ENCODE measurements around the gene PCMT1. TPM values are rescaled to one million over a fixed set of nuclear protein-coding genes. Genes with fewer than 3 reads are reported as not detected.

Gene PCMT1
- total RNA-seq: 98.0 and 101 TPM in 2 replicates

DNA sequence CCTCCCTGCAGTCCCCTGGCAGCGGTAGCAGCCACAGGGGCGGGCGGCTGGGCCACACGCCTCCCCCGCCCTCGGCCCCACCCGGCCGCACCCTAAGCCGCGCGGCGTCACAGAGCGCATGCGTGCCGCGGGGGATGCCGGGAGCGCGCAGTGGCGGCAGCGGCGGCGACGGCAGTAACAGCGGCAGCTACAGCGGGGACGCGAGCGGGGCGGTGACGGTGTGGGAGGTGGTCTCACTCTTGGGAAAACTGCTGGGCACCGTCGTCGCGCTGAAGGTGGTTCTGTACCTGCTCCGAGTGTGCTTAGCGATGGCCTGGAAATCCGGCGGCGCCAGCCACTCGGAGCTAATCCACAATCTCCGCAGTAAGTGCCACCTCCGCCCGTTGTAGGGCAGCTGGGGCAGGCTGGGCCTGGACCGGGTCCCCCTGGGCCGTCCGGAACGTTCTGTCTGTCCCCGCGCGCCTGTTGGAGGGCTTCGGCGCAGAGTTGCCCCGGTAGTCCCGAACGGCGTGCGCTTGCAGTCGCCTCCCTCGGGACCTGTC lies at the start of gene PCMT1:
Gene PCMT1, plus strand, starts transcription at position 148 of the 542 bp plus-strand sequence. Its CDS starts 161 bp downstream, at position 309.
- intact Hi-C loops (cut with micrococcal nuclease): loop anchor here (1.0 to 10.0 kb wide), 4 partner anchors 184 to 1645 kb away; partner anchors contain the start of genes MTHFD1L and ZBTB2
- peaks cover 30% of the 10 kb centered on the region for H3K4me1 Mint-ChIP-seq
- H3K9me3 Mint-ChIP-seq: no peaks in the 10 kb centered on the region
- peak; percentile 99 for DNase-seq
- peak within 1 kb of the TSS; percentile 91 for H3K4me3 Mint-ChIP-seq
- H3K27ac Mint-ChIP-seq: peak within 1 kb of the TSS; percentile 93
- no peaks in the 10 kb centered on the region for H3K27me3 Mint-ChIP-seq
- H3K36me3 Mint-ChIP-seq (ENCODE audit: low read depth): peaks cover 13% of the 10 kb centered on the region

DNA sequence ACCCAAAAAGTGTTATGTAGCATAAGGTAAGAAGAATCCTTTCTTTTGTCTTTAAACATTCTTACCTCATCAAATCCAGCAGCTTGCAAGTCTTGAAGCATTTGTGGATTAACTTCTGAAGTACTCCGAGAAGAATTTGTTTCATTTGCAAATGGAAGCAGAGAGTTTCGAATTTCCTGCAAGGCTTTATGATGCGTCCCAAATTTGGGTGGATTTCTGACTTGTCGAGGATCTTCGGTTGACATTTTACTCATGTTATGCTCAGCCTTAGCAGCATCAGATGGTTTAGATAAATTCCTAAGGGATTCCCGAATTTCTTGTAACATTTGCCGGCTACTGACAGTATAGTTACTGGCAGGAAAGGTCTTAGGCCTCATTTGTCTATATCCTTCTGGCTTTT lies 47.8 kb upstream of the PCMT1 start:
- intact Hi-C loops (cut with micrococcal nuclease): no loop called here
- H3K36me3 Mint-ChIP-seq (ENCODE audit: low read depth): peaks cover 23% of the 10 kb centered on the region
- H3K27ac Mint-ChIP-seq: no peak overlapping the region
- H3K27me3 Mint-ChIP-seq: no peaks in the 10 kb centered on the region
- no peaks in the 10 kb centered on the region for H3K9me3 Mint-ChIP-seq
- H3K4me1 Mint-ChIP-seq: peaks cover 19% of the 10 kb centered on the region
- DNase-seq: no peak
- no peak overlapping the region for H3K4me3 Mint-ChIP-seq

DNA sequence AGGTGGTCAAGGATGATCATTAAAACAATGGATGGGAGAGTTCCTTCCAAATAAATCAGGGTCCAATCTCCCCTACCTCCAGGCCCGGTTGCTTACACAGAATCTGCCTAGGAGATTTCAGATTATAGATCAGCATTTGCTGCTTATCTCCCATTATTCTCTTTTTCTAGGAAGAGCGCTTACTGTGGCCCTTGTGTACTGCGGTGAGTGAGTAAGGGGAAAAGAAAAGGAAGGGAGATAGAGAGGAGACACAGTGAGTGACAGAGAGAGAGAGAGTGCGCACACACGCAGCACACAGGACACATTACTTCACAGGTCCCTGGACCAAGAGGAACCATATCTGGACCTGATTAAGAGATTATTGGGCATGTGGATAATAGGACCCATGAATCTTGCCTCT lies 37.8 kb upstream of the PCMT1 start:
- Mint-ChIP-seq H3K27ac (no peak overlapping the region), H3K4me1 (peaks cover 43% of the 10 kb centered on the region), H3K36me3 (ENCODE audit: low read depth) (peaks cover 15% of the 10 kb centered on the region), H3K4me3 (no peak overlapping the region), H3K9me3 (no peaks in the 10 kb centered on the region), H3K27me3 (no peaks in the 10 kb centered on the region)
- intact Hi-C loops (cut with micrococcal nuclease): loop anchor here (10.0 kb wide), 1 partner anchor 293 kb away; no protein-coding TSS in a partner anchor
- no peak for DNase-seq

DNA sequence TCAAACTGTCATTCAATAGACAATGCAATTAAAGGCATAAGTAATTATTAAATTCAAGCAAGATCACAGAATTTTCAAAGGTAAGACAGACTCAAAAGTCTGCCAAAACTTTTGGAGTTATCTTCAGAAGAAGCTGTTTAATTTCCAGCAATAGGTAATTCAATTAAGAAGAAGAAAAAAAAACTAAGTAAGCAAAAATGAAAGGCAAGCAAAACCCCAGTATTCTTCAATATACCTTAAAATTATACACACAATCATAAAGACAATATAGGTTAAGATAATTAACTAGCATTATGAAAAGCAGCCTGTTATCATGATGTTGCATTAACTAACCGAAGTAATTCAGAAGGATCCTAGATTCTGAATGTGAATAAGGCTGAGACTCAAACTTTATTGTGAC lies 35.1 kb upstream of the PCMT1 start:
- Mint-ChIP-seq H3K36me3 (ENCODE audit: low read depth) (peaks cover 20% of the 10 kb centered on the region), H3K27me3 (no peaks in the 10 kb centered on the region), H3K4me3 (no peak overlapping the region), H3K4me1 (peaks cover 43% of the 10 kb centered on the region), H3K27ac (no peak overlapping the region), H3K9me3 (no peaks in the 10 kb centered on the region)
- DNase-seq: no peak
- intact Hi-C loops (cut with micrococcal nuclease): loop anchor here (10.0 kb wide), 1 partner anchor 290 kb away; no protein-coding TSS in a partner anchor

DNA sequence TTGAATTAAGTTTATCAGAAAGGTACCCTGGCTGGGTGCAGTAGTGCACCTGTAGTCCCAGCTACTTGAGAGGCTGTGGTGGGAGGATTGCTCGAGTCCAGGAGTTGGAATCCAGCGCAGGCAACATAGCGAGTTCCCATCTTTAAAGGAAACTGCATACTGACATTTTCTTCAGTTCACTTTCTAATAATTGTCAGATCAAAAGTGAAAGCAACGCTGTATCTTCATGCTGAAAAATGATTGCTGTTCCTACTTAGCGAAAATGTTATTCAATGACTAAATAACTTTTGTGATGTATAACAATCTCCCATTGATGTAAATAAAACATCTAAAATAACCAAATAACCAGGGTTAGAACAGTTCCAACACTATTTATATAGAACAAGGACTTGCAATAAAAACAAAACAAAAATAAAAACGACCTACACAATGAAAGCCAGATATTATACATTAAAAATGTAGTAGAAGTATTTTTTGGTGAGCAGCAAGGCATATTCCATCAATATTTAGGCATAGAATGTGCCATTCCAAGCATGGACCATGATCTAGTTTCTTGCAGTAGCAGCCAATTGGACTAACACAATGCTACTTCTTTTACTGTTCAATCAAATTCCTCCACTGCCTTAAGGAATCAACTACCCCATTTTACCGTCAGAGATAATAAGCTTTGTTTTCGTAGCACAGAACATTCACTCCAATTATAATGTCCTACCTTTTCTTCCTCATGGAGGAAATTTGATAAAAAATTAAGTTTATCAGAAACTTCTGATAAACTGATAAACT lies 33.2 kb upstream of the PCMT1 start:
- Mint-ChIP-seq H3K9me3 (no peaks in the 10 kb centered on the region), H3K4me3 (peak overlapping the region; percentile 98), H3K27me3 (no peaks in the 10 kb centered on the region), H3K4me1 (peaks cover 35% of the 10 kb centered on the region), H3K27ac (peak overlapping the region; percentile 84), H3K36me3 (ENCODE audit: low read depth) (peaks cover 23% of the 10 kb centered on the region)
- no peak for DNase-seq
- intact Hi-C loops (cut with micrococcal nuclease): loop anchor here (10.0 kb wide), 1 partner anchor 288 kb away; no protein-coding TSS in a partner anchor

DNA sequence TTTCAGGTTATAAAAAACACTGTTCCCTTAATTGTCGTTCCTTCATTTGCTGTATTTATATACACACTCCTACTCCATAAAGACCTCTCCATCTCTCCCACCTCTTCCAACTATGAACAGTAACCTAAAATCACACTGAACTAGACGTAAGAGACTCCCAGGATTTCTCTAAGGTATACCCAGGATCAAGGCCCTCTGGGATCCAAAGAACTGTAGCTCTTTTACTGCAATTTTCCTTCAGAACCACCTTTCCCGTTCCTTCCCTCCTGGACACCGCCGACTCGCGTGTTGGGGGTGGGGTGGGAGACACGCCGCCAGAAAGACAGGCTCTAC lies 32.3 kb upstream of the PCMT1 start:
- intact Hi-C loops (cut with micrococcal nuclease): loop anchor here (1.0 to 10.0 kb wide), 2 partner anchors 151 to 288 kb away; partner anchors contain the start of gene GINM1
- DNase-seq: no peak
- Mint-ChIP-seq H3K4me1 (peaks cover 32% of the 10 kb centered on the region), H3K27ac (peak overlapping the region; percentile 98), H3K9me3 (no peaks in the 10 kb centered on the region), H3K36me3 (ENCODE audit: low read depth) (peaks cover 21% of the 10 kb centered on the region), H3K27me3 (no peaks in the 10 kb centered on the region), H3K4me3 (peak overlapping the region; percentile 98)

DNA sequence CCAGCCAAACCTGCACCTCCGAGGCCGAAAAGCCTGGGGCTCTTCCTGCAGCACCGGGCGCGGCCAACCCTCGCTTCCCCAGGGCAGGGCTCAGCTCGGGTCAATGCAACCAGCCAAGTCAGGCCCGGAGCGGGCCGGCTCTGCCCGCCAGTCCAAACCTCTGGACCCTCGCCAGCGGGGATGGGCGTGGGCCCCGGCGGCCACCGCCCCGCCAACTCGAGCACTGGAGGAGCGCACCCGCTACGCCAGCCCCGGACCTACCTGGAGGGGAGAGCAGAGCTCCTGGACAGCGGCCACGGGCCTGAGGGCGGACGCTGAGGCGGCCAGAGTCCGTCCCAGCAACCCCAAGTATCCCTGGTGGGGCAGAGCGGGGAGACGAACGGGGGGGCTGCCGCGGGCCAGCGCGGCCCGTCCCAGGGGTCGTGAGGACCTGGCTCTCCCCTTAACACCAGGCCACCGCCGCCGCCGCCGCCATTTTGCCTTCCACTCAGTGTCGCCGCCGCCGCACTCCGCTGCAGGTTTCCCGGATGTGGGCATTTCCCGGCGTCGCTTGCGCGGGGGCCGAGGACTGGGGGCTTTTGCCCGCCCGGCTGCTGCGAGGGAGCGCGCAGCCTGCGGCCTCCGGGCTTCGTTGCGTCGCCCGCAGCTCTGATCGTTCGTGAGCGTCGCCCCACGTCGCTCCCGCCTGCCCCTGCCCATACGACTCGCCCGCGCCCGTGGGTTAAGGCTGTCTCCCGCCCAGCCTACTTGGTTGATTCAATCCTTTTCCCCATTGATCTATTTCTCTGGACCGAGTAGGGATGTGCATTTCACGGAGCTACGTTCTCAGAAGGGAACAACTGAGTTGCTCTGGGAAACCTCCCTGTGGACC lies 31.7 kb upstream of the PCMT1 start, which contains the start of gene LATS1:
Gene LATS1, minus strand, starts transcription at position 514 of the 871 bp plus-strand sequence. CDS start 15,975 bp downstream, outside the sequence.
- intact Hi-C loops (cut with micrococcal nuclease): loop anchor here (1.0 to 10.0 kb wide), 6 partner anchors 28 to 287 kb away; partner anchors contain the start of genes GINM1, KATNA1, NUP43 and PPIL4
- peak within 1 kb of the TSS; percentile 98 for H3K4me3 Mint-ChIP-seq
- H3K27ac Mint-ChIP-seq: peak within 1 kb of the TSS; percentile 98
- H3K36me3 Mint-ChIP-seq (ENCODE audit: low read depth): peaks cover 21% of the 10 kb centered on the region
- no peaks in the 10 kb centered on the region for H3K27me3 Mint-ChIP-seq
- H3K4me1 Mint-ChIP-seq: peaks cover 32% of the 10 kb centered on the region
- DNase-seq: peak; percentile 98
- H3K9me3 Mint-ChIP-seq: no peaks in the 10 kb centered on the region

DNA sequence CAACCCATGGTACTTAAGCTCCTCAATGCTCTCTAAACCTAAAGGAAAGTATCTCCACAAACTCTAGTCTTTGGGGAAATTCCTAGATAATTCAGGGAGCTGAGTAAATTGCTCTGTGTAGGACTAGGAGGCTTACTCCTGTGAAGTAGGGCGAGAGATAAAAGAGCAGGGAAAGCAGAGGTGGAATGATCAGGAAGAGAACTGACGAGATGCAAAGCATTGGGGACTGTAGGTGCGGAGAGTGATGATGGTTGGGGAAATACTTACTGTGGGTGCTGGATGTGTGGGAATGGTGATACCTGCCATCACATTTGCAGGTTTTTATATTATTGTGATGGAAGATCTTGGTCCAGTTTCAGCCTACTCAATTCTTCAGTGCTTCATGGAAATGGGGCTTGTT lies 30.0 kb upstream of the PCMT1 start:
- Mint-ChIP-seq H3K36me3 (ENCODE audit: low read depth) (peaks cover 22% of the 10 kb centered on the region), H3K9me3 (no peaks in the 10 kb centered on the region), H3K27me3 (no peaks in the 10 kb centered on the region), H3K4me1 (peaks cover 31% of the 10 kb centered on the region), H3K27ac (peak overlapping the region; percentile 9), H3K4me3 (peak overlapping the region; percentile 32)
- no peak for DNase-seq
- intact Hi-C loops (cut with micrococcal nuclease): loop anchor here (2.0 to 10.0 kb wide), 3 partner anchors 33 to 285 kb away; partner anchors contain the start of gene KATNA1

DNA sequence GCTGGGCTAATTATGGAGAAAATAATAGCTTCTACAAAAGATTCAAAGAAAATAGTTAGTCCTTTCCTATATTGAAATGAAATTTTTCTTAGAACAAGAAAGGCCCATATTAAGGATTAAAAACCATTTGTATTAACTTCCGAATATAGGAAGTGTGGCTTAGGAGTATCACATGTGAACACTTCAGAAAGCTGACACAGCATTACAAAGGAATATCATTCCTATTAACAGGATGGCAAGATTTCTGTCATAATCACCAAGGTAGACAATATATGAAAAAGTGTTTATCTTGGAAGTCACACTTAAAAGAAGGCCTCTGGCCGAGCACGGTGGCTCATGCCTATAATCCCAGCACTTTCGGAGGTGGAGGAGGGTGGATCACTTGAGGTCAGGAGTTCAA lies 26.3 kb upstream of the PCMT1 start:
- Mint-ChIP-seq H3K9me3 (no peaks in the 10 kb centered on the region), H3K27me3 (no peaks in the 10 kb centered on the region), H3K36me3 (ENCODE audit: low read depth) (peaks cover 30% of the 10 kb centered on the region), H3K27ac (no peak overlapping the region), H3K4me1 (peaks cover 18% of the 10 kb centered on the region), H3K4me3 (no peak overlapping the region)
- no peak for DNase-seq
- intact Hi-C loops (cut with micrococcal nuclease): loop anchor here (10.0 kb wide), 2 partner anchors 72 to 112 kb away; no protein-coding TSS in a partner anchor

DNA sequence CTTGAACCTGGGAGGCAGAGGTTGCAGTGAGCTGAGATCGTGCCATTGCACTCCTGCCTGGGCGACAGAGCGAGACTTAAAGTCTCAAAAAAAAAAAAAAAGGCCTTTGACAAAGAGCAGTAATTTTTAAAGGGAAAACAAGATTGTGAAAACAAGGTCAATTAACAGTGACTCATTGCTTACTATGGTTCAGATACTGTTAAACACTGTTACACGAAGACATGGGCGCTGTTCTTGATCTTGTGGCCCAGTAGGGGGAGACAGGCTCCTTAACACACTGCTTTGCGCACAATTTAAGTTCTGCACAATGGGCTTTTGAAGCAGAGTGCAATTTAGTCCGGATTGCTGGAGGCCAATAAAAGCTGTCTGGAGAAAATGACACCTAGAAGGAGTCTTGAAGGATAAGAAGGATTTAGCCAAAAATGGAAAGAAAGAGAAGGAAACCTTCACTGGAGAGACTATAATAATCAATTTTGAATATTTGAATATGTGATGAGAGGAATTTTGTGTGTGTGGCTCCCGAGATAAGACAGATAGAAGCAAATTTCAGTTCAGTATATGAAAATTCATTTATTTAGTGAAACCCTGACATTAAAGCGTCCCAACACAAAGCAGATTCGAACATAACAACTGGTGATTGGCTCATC lies 25.6 kb upstream of the PCMT1 start:
- intact Hi-C loops (cut with micrococcal nuclease): loop anchor here (2.0 to 10.0 kb wide), 3 partner anchors 71 to 201 kb away; no protein-coding TSS in a partner anchor
- H3K9me3 Mint-ChIP-seq: no peaks in the 10 kb centered on the region

DNA sequence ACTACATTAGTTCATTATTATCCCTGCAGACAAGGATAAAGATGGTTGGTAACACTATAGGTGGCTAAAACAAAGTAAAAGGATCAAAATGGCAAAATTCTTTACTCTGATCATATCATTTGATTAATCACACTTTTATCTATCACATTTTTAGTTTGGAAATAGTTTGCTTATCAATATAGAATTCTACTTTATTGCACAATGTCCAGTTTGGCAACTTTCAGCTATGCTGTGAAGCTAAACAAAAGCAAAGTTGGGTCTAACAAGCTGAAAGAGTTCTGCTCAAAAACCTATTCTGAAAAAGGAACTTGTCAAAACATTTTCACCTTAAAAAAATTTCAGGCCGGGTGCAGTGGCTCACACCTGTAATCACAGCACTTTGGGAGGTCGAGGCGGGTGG lies 23.8 kb upstream of the PCMT1 start:
- intact Hi-C loops (cut with micrococcal nuclease): loop anchor here (2.0 to 10.0 kb wide), 3 partner anchors 69 to 199 kb away; no protein-coding TSS in a partner anchor
- Mint-ChIP-seq H3K4me1 (peaks cover 20% of the 10 kb centered on the region), H3K27ac (no peak overlapping the region), H3K9me3 (no peaks in the 10 kb centered on the region), H3K27me3 (no peaks in the 10 kb centered on the region), H3K36me3 (ENCODE audit: low read depth) (peaks cover 32% of the 10 kb centered on the region), H3K4me3 (no peak overlapping the region)
- DNase-seq: no peak

More for the DNA sequence above, 25.6 kb upstream of the PCMT1 start:
- Mint-ChIP-seq H3K4me3 (no peak overlapping the region), H3K36me3 (ENCODE audit: low read depth) (peaks cover 32% of the 10 kb centered on the region), H3K27ac (no peak overlapping the region), H3K27me3 (no peaks in the 10 kb centered on the region), H3K4me1 (peaks cover 21% of the 10 kb centered on the region)
- peak; percentile 85 for DNase-seq

DNA sequence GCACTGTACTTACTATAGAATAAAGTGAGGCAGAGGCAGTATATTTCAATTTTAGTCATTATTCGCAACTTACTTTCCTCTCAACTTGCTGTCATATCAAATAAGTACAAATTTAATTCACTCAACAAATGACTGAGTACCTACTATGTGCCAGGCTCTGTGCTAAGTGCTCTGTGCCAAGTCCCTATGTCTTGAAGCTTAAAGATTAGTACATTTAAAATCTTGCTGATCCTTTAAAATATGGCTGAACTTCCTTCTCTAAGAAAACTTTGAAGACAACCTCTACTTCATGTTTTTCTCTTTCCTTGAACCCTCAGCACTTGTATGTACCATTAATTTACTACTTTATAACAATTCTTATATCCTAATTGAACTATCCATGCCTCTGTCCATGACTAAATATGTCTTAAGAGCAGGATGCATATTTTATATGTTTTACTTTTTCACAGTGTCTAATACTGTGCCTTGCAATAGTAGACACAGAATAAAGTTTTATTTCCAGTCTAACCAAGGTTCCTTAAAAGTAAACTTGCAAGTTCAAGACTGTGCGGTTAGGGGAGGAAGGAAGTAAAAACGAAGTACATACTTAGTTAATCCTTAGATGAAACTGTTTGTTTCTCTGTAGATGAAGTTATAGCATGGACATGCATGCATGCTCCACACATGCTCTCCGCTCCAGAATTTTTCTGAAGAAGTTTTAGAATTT lies 21.6 kb upstream of the PCMT1 start:
- H3K4me3 Mint-ChIP-seq: peak overlapping the region; percentile 56
- peak overlapping the region; percentile 89 for H3K27ac Mint-ChIP-seq
- DNase-seq: no peak
- peaks cover 39% of the 10 kb centered on the region for H3K36me3 Mint-ChIP-seq (ENCODE audit: low read depth)
- peaks cover 20% of the 10 kb centered on the region for H3K4me1 Mint-ChIP-seq
- H3K9me3 Mint-ChIP-seq: no peaks in the 10 kb centered on the region
- intact Hi-C loops (cut with micrococcal nuclease): loop anchor here (10.0 kb wide), 2 partner anchors 67 to 107 kb away; no protein-coding TSS in a partner anchor
- H3K27me3 Mint-ChIP-seq: no peaks in the 10 kb centered on the region

Measured in activated CD4-positive, alpha-beta T cell treated with anti-CD3 and anti-CD28 coated beads, Interleukin-2, amount 10 ng/mL, durations not matched to agents 24 days and 14 days (primary cell).